Astrocyte of the cerebellum (primary cell): ENCODE data around the gene SHCBP1L.

ENCODE experiments used
- DNase-seq: peaks from one replicate; pipeline ENCODE4 v3.0.0-alpha.2; 2011; ENCODE audit warnings: low read depth
- H3K4me3 ChIP-seq: 2 replicates; pipeline ENCODE4 v1.5.1; 2011; ENCODE audit warnings: mild to moderate bottlenecking, low read depth, low read length, moderate library complexity
- CTCF ChIP-seq: IDR thresholded peaks from 2 replicates; pipeline ENCODE4 v1.5.1; 2012; ENCODE audit warnings: low read length, low read depth, moderate library complexity, mild to moderate bottlenecking; ENCODE audit errors: missing control alignments
- in situ Hi-C: cut with HindIII; loops from 2 replicates; pipeline ENCODE4 v1.10.0; 2017; ENCODE audit warnings: low sequenced_read_pairs

SHCBP1L gene

GRCh38 chr1:182952677-182953444, at the start of gene SHCBP1L:
TSS of gene SHCBP1L (minus strand) at chr1:182953166. CDS start at chr1:182953133, 33 bp downstream.
- H3K4me3 ChIP-seq, result peak within 1 kb of the TSS; percentile 12
- in situ Hi-C loops, result no loop called here
- TF ChIP-seq CTCF, result no peak
- DNase-seq, result no peak

GRCh38 chr1:183002267-183002666, 49.3 kb upstream of the SHCBP1L start:
- TF ChIP-seq CTCF, result no peak
- DNase-seq, result no peak
- in situ Hi-C loops, result no loop called here
- no peak overlapping the region for H3K4me3 ChIP-seq

GRCh38 chr1:183000167-183000962, 47.4 kb upstream of the SHCBP1L start:
- no peak overlapping the region for H3K4me3 ChIP-seq
- in situ Hi-C loops, result no loop called here
- no peak for DNase-seq
- TF ChIP-seq CTCF, result no peak

GRCh38 chr1:182998482-182998881, 45.5 kb upstream of the SHCBP1L start:
- no peak for TF ChIP-seq CTCF
- DNase-seq, result no peak
- in situ Hi-C loops, result no loop called here
- H3K4me3 ChIP-seq, result no peak overlapping the region

GRCh38 chr1:182996816-182997215, 43.9 kb upstream of the SHCBP1L start:
- H3K4me3 ChIP-seq, result no peak overlapping the region
- no peak for TF ChIP-seq CTCF
- in situ Hi-C loops, result no loop called here
- no peak for DNase-seq

GRCh38 chr1:182995894-182996293, 42.9 kb upstream of the SHCBP1L start:
- in situ Hi-C loops, result no loop called here
- no peak for DNase-seq
- TF ChIP-seq CTCF, result no peak
- no peak overlapping the region for H3K4me3 ChIP-seq
